Endothelial cell of umbilical vein (primary cell): ENCODE data around the gene TTLL5. TPM values are rescaled to one million over a fixed set of nuclear protein-coding genes. Genes with fewer than 3 reads are reported as not detected.

ENCODE experiments used
- BruUV-seq: library from RNA; stranded (reverse); fragments of 400-500 nt; replicated peaks from 2 replicates; lab custom pipeline; 2021; lab: Mats Ljungman, UMichigan
- CTCF ChIA-PET: fragments of 300-600, 350-600 bp; sonication (Branson Sonifier 250); formaldehyde crosslinking; loops from one replicate; lab custom pipeline; 2021; ENCODE audit warnings: antibody characterized with exemption, inconsistent platforms; lab: Charles Lee
- POLR2A ChIA-PET: fragments of 300-600, 350-600 bp; sonication (Branson Sonifier 250); formaldehyde crosslinking; loops from one replicate; lab custom pipeline; 2021; ENCODE audit warnings: antibody characterized with exemption, inconsistent platforms; lab: Charles Lee
- DNase-seq: peaks from one replicate; pipeline ENCODE4 v3.0.0-alpha.2; 2011; ENCODE audit warnings: low read depth, low spot score
- FAIRE-seq: peaks from 2 replicates; lab custom pipeline; 2011; peaks lifted over from hg19 to GRCh38; lab: Jason Lieb, UNC
- H2AFZ ChIP-seq: 2 replicates; pipeline ENCODE4 v1.6.0; 2012; ENCODE audit warnings: low read depth, low read length, control low read depth, inconsistent platforms
- H3K27ac ChIP-seq: 2 replicates; pipeline ENCODE4 v1.5.1; 2011; ENCODE audit warnings: low read depth, mild to moderate bottlenecking, control low read depth, low read length, moderate library complexity; ENCODE audit not compliant: insufficient read depth
- H3K27me3 ChIP-seq, 2 experiments: 2 replicates each; pipeline versions ENCODE4 v1.6.0 to v1.6.1; 2011; ENCODE audit warnings: low read length in 2 of 2, mixed read lengths in 1 of 2; ENCODE audit not compliant: control insufficient read depth in 2 of 2, insufficient read depth in 2 of 2
- H3K36me3 ChIP-seq, 2 experiments: 2 replicates in 1 of 2; 3 replicates in 1 of 2; pipeline ENCODE4 v1.5.1; 2011; ENCODE audit warnings: low read length in 2 of 2, mild to moderate bottlenecking in 1 of 2, moderate library complexity in 1 of 2; ENCODE audit not compliant: control insufficient read depth in 2 of 2, insufficient read depth in 2 of 2; ENCODE audit errors: extremely low read depth in 1 of 2
- H3K4me1 ChIP-seq: 3 replicates; pipeline ENCODE4 v1.5.1; 2011; ENCODE audit warnings: mild to moderate bottlenecking, low read length; ENCODE audit not compliant: control insufficient read depth, insufficient read depth; ENCODE audit errors: extremely low read depth
- H3K4me2 ChIP-seq: 2 replicates; pipeline ENCODE4 v1.6.1; 2011; ENCODE audit warnings: low read length, control low read depth, mixed read lengths; ENCODE audit not compliant: insufficient read depth
- H3K4me3 ChIP-seq, 3 experiments: fragments of 200-600 bp in 1 of 3; sonication (generic), shearing (Covaris generic) in 1 of 3; replicated peaks in 1 of 3; 2 replicates each; pipeline ENCODE4 v1.5.1; 2011 to 2016; ENCODE audit warnings: control low read depth in 3 of 3, low read length in 3 of 3, mild to moderate bottlenecking in 2 of 3, inconsistent platforms in 1 of 3, low read depth in 1 of 3, moderate library complexity in 1 of 3; ENCODE audit not compliant: insufficient read depth in 1 of 3
- H3K79me2 ChIP-seq: 2 replicates; pipeline ENCODE4 v1.6.0; 2012; ENCODE audit warnings: low read length, inconsistent platforms; ENCODE audit not compliant: control insufficient read depth, insufficient read depth
- H3K9ac ChIP-seq: replicated peaks from 2 replicates; pipeline ENCODE3; 2011; ENCODE audit warnings: low read length, control low read depth; ENCODE audit not compliant: insufficient read depth; ENCODE audit errors: extremely low read depth
- H3K9me1 ChIP-seq: replicated peaks from 3 replicates; pipeline ENCODE4 v1.6.0; 2011; ENCODE audit warnings: mild to moderate bottlenecking, low read length; ENCODE audit not compliant: control insufficient read depth, insufficient read depth; ENCODE audit errors: extremely low read depth
- H3K9me3 ChIP-seq: replicated peaks from 2 replicates; pipeline ENCODE4 v1.5.1; 2012; ENCODE audit warnings: low read length, inconsistent platforms; ENCODE audit not compliant: control insufficient read depth, insufficient read depth
- H4K20me1 ChIP-seq: replicated peaks from 2 replicates; pipeline ENCODE3; 2011; ENCODE audit warnings: mild to moderate bottlenecking, low read length; ENCODE audit not compliant: control insufficient read depth, insufficient read depth; ENCODE audit errors: extremely low read depth
- CTCF ChIP-seq, 2 donors: IDR thresholded peaks; 1 replicate in 1 of 2; 2 replicates in 1 of 2; pipeline ENCODE4 v1.5.1; 2011; ENCODE audit warnings: low read length in 2 of 2, mild to moderate bottlenecking in 2 of 2, moderate library complexity in 2 of 2, control low read depth in 1 of 2, inconsistent platforms in 1 of 2, low read depth in 1 of 2; ENCODE audit not compliant: insufficient read depth in 1 of 2; ENCODE audit errors: extremely low read depth in 1 of 2
- EZH2 ChIP-seq: IDR thresholded peaks from 2 replicates; pipeline ENCODE4 v1.6.1; 2012; ENCODE audit warnings: borderline replicate concordance, low read depth, mild to moderate bottlenecking, moderate library complexity, low read length, inconsistent platforms; ENCODE audit not compliant: severe bottlenecking
- FOS ChIP-seq: IDR thresholded peaks from 2 replicates; pipeline ENCODE4 v1.6.1; 2011; ENCODE audit warnings: mild to moderate bottlenecking, low read length, moderate library complexity, borderline replicate concordance; ENCODE audit not compliant: insufficient read depth
- GATA2 ChIP-seq: IDR thresholded peaks from 2 replicates; pipeline ENCODE4 v1.7.0; 2011; ENCODE audit warnings: low read depth, mild to moderate bottlenecking, moderate library complexity, mixed read lengths, low read length; ENCODE audit not compliant: insufficient read length, insufficient read depth
- JUN ChIP-seq: IDR thresholded peaks from 2 replicates; pipeline ENCODE4 v1.6.1; 2011; ENCODE audit warnings: borderline replicate concordance, low read depth; ENCODE audit not compliant: insufficient read length, insufficient read depth
- MAX ChIP-seq: IDR thresholded peaks from 2 replicates; pipeline ENCODE4 v1.6.1; 2011; ENCODE audit not compliant: insufficient read depth, insufficient read length
- MYC ChIP-seq: IDR thresholded peaks from one replicate; pipeline ENCODE4 v1.6.1; 2011; ENCODE audit warnings: mild to moderate bottlenecking, low read depth, low read length
- POLR2A ChIP-seq: IDR thresholded peaks from 2 replicates; pipeline ENCODE4 v1.6.1; 2012; ENCODE audit warnings: low read depth, mild to moderate bottlenecking, control low read depth, low read length
- POLR2AphosphoS5 ChIP-seq: IDR thresholded peaks from 2 replicates; pipeline ENCODE4 v1.6.1; 2012; ENCODE audit warnings: low read depth, mild to moderate bottlenecking, control low read depth, low read length, moderate library complexity; ENCODE audit not compliant: insufficient read depth
- dilution Hi-C: fragments of 300-500 bp; cut with MboI; formaldehyde crosslinking; loops from one replicate; pipeline ENCODE4 v1.15.0; 2019; ENCODE audit warnings: low sequenced_read_pairs; ENCODE audit not compliant: extremely low pct_ligation_motif_present
- intact Hi-C: fragments of 100-400 bp; cut with micrococcal nuclease; formaldehyde crosslinking; loops from one replicate; pipeline ENCODE4 v1.10.0; 2022
- polyA plus RNA-seq, 4 experiments: library from polyadenylated mRNA; depleted of rRNA in 3 of 4; stranded (reverse) in 3 of 4; unstranded in 1 of 4; fragments of >200 nt; gene quantifications; 2 replicates each; pipeline versions ENCODE4 v1.2.1 to v1.2.3, GENCODE V29; 2011 to 2012; ENCODE audit warnings: missing spikeins in 1 of 4
- total RNA-seq: library from RNA; stranded (reverse); gene quantifications from 2 replicates; pipeline ENCODE4 v1.2.3, GENCODE V29; 2021

Gene TTLL5
- total and polyA plus RNA-seq, 2 donors (not counting 3 experiments of a cell fraction or from before 2014, with no cell fraction given) = 33.2 to 93.6 TPM

GRCh38 chr14:75649337-75649736, 11.7 kb upstream of the TTLL5 start:
- H3K4me3 ChIP-seq = no peak overlapping the region
- no peak overlapping the region for H3K9ac ChIP-seq
- intact Hi-C loops (loop anchor here (5.0 kb wide), 1 partner anchor 127 kb away; the partner anchor contains the start of gene BATF), dilution Hi-C loops (no loop called here)
- H4K20me1 ChIP-seq = no peaks in the 10 kb centered on the region
- DNase-seq (no peak), FAIRE-seq (no peak)
- H3K36me3 ChIP-seq = peaks cover 12 to 18% of the 10 kb centered on the region in 2 experiments
- no peak overlapping the region for H3K4me2 ChIP-seq
- H3K27ac ChIP-seq = no peak overlapping the region
- POLR2A ChIA-PET = no interaction called here
- no peaks in the 10 kb centered on the region for H3K9me3 ChIP-seq
- no peak overlapping the region for H2AFZ ChIP-seq
- TF ChIP-seq POLR2A (no peak), GATA2 (no peak), EZH2 (no peak), POLR2AphosphoS5 (no peak), MAX (no peak), MYC (no peak), JUN (no peak), FOS (no peak), CTCF (IDR thresholded peaks at IDR 0.05; ENCODE audit: extremely low read depth in 1 of 2, insufficient read depth in 1 of 2, low read depth in 1 of 2, low read length in 2 of 2) (no peak)
- CTCF ChIA-PET = interaction anchor here (0.8 to 14.6 kb wide), 4 partner anchors 9 to 161 kb away, joined by 3 to 309 read pairs (median 3); partner anchors contain the start of gene FLVCR2
- no peaks in the 10 kb centered on the region for H3K79me2 ChIP-seq
- no TSS peak for BruUV-seq
- H3K4me1 ChIP-seq = peaks cover 16% of the 10 kb centered on the region
- H3K9me1 ChIP-seq = no peaks in the 10 kb centered on the region
- H3K27me3 ChIP-seq = no peaks in the 10 kb centered on the region
